GM03348 (cell line): ENCODE data around the gene PTK6.
A peak's percentile ranks its signal among the peaks of the same experiment; 100 is the strongest.

Source experiments
- DNase-seq: peaks from one replicate; pipeline ENCODE4 v3.0.0; 2012; ENCODE audit warnings: low spot score

Gene PTK6

GRCh38 chr20:63557481-63557891 is 20.3 kb upstream of the PTK6 start:
- DNase-seq, result no peak

- DNase-seq, result no peak
Observed at GRCh38 chr20:63556873-63557478, 19.8 kb upstream of the PTK6 start.

- DNase-seq, result no peak
Observed at GRCh38 chr20:63555661-63556381, 18.6 kb upstream of the PTK6 start.

- DNase-seq, result no peak
Observed at GRCh38 chr20:63554361-63555278, 17.4 kb upstream of the PTK6 start.

GRCh38 chr20:63553933-63554290 is 16.7 kb upstream of the PTK6 start, which contains the start of gene FNDC11:
Gene FNDC11 (plus strand): TSS chr20:63554159. CDS start chr20:63555664, 1,505 bp downstream.
- peak; percentile 58 for DNase-seq

GRCh38 chr20:63553251-63553932 is 16.2 kb upstream of the PTK6 start:
- DNase-seq, result peak; percentile 95

GRCh38 chr20:63552481-63553249 is 15.5 kb upstream of the PTK6 start:
- no peak for DNase-seq

- DNase-seq, result no peak
Observed at GRCh38 chr20:63551068-63551467, 13.9 kb upstream of the PTK6 start.

GRCh38 chr20:63549679-63550282 is 12.6 kb upstream of the PTK6 start:
- DNase-seq, result no peak

- DNase-seq, result no peak
Observed at GRCh38 chr20:63549019-63549418, 11.8 kb upstream of the PTK6 start.

- DNase-seq, result no peak
Observed at GRCh38 chr20:63548542-63548941, 11.4 kb upstream of the PTK6 start.

GRCh38 chr20:63547725-63548480 is 10.7 kb upstream of the PTK6 start, which contains the start of gene SRMS:
Gene SRMS (minus strand): TSS chr20:63547749. CDS start chr20:63547463, 286 bp downstream.
- no peak for DNase-seq

GRCh38 chr20:63546956-63547724 is 10.0 kb upstream of the PTK6 start:
- DNase-seq, result no peak

- no peak for DNase-seq
Observed at GRCh38 chr20:63546256-63546955, 9.2 kb upstream of the PTK6 start.

GRCh38 chr20:63545814-63546213 is 8.6 kb upstream of the PTK6 start:
- no peak for DNase-seq

GRCh38 chr20:63544958-63545516 is 7.9 kb upstream of the PTK6 start:
- DNase-seq, result no peak

GRCh38 chr20:63544241-63544957 is 7.2 kb upstream of the PTK6 start:
- no peak for DNase-seq

- DNase-seq, result no peak
Observed at GRCh38 chr20:63543733-63544132, 6.6 kb upstream of the PTK6 start.
